ENCODE data around the gene NPEPPS. TPM values are rescaled to one million over a fixed set of nuclear protein-coding genes. Genes with fewer than 3 reads are reported as not detected.
"Not testable (repeated sequence)": the region's sequence is repeated elsewhere in the genome, so short reads cannot be mapped to it uniquely, and the experiment has no call there.

NPEPPS gene
- total and polyA plus RNA-seq, 4 experiments from 2014 or later: 35.2 to 131 (median 83.9) TPM

DNA sequence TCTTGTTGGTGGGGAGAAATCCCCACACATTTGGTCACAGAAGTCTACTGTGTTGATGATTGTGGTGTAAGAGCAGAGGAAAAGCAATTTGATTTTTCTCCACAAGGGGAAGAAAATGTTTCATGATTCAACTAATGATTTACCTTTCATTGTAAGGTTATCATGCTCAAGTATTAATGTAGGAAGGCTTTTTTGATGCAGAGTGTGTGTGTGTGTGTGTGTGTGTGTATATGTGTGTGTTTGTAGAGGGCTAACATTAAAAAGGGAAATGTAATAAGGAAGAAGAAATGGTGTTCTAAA lies 31.4 kb downstream of the NPEPPS start:
- H3K36me3 ChIP-seq (ENCODE audit: insufficient read depth, low read length); H3K9me3 ChIP-seq (ENCODE audit: control insufficient read depth in 1 of 2, low read length in 2 of 2); H3K27me3 ChIP-seq (ENCODE audit: insufficient read depth, low read length); H3K4me3 ChIP-seq (ENCODE audit: low read length in 2 of 2); CTCF ChIA-PET (ENCODE audit: partially characterized antibody); H3K36me3 Mint-ChIP-seq; H3K27ac ChIP-seq (ENCODE audit: low read depth, low read length); intact Hi-C loops (cut with micrococcal nuclease); H3K9me3 Mint-ChIP-seq; H3K27me3 Mint-ChIP-seq; POLR2A ChIA-PET (ENCODE audit: partially characterized antibody); DNase-seq: not testable (repeated sequence)
- H3K4me1 ChIP-seq (ENCODE audit: insufficient read depth, low read length): peaks cover 20% of the 10 kb centered on the region
- peak overlapping the region in 1 of 8 donors; percentile 41 for H3K4me3 Mint-ChIP-seq
- H3K27ac Mint-ChIP-seq: peak overlapping the region in 2 of 7 donors; percentile 43 to 57
- H3K4me1 Mint-ChIP-seq: peaks cover 15 to 29% (median 21%) of the 10 kb centered on the region in 4 donors

DNA sequence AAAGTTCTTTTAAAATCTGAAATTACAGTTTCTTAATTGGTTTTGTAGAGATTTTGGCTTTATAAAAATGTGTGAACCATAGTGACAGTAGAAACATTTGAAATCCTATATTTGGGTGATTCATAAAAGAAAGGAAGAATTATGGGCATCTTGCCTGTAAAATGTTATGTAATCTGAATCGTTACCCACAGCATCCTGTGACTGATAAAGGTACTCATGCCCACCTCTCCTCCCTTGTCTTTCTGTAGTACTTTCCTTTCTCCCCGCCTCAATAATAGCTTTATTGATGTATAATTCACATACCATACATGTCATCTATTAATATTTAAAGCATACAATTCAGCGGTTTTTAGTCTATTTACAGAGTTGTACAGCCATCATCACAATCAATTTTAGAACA lies 36.4 kb downstream of the NPEPPS start:
- H3K27ac Mint-ChIP-seq: peak overlapping the region in 1 of 7 donors; percentile 48
- not testable (repeated sequence) for H3K36me3 ChIP-seq (ENCODE audit: insufficient read depth, low read length); DNase-seq

DNA sequence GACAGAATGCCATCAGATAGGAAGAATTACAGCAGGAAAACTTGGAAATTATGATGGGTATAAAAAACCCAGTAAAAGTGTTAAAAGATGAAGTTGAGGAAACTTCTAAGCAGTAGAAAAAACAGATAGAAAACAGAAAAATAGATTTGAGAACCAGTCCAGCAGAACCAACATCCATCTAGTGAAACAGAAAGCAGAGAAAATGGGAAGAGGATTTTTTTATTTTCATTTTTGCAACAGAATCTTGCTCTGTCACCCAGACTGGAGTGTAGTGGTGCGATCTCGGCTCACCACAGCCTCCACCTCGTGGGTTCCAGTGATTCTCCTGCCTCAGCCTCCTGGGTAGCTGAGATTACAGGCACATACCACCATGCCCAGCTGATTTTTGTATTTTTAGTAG lies 41.7 kb downstream of the NPEPPS start:
- H3K27me3 ChIP-seq (ENCODE audit: insufficient read depth, low read length); H3K4me1 ChIP-seq (ENCODE audit: insufficient read depth, low read length); H3K9me3 Mint-ChIP-seq; CTCF ChIA-PET (ENCODE audit: partially characterized antibody); H3K27ac ChIP-seq (ENCODE audit: low read depth, low read length); H3K27me3 Mint-ChIP-seq; H3K4me3 ChIP-seq (ENCODE audit: low read length in 2 of 2); intact Hi-C loops (cut with micrococcal nuclease); H3K4me3 Mint-ChIP-seq; H3K9me3 ChIP-seq (ENCODE audit: control insufficient read depth in 1 of 2, low read length in 2 of 2); DNase-seq; H3K36me3 ChIP-seq (ENCODE audit: insufficient read depth, low read length); POLR2A ChIA-PET (ENCODE audit: partially characterized antibody); H3K4me1 Mint-ChIP-seq: not testable (repeated sequence)
- Mint-ChIP-seq H3K36me3 (peaks cover 11 to 14% of the 10 kb centered on the region in 2 donors), H3K27ac (peak overlapping the region in 4 of 7 donors; percentile 11 to 82 (median 52))

More for the DNA sequence above, 36.4 kb downstream of the NPEPPS start:
- POLR2A ChIA-PET (ENCODE audit: partially characterized antibody); CTCF ChIA-PET (ENCODE audit: partially characterized antibody); H3K4me3 ChIP-seq (ENCODE audit: low read length in 2 of 2); H3K27ac ChIP-seq (ENCODE audit: low read depth, low read length); intact Hi-C loops (cut with micrococcal nuclease); H3K27me3 ChIP-seq (ENCODE audit: insufficient read depth, low read length); H3K4me1 ChIP-seq (ENCODE audit: insufficient read depth, low read length); H3K4me3 Mint-ChIP-seq; H3K9me3 Mint-ChIP-seq; H3K9me3 ChIP-seq (ENCODE audit: control insufficient read depth in 1 of 2, low read length in 2 of 2); H3K27me3 Mint-ChIP-seq: not testable (repeated sequence)
- Mint-ChIP-seq H3K4me1 (peaks cover 5 to 10% (median 6%) of the 10 kb centered on the region in 4 donors), H3K36me3 (peaks cover 8 to 13% of the 10 kb centered on the region in 2 donors)

DNA sequence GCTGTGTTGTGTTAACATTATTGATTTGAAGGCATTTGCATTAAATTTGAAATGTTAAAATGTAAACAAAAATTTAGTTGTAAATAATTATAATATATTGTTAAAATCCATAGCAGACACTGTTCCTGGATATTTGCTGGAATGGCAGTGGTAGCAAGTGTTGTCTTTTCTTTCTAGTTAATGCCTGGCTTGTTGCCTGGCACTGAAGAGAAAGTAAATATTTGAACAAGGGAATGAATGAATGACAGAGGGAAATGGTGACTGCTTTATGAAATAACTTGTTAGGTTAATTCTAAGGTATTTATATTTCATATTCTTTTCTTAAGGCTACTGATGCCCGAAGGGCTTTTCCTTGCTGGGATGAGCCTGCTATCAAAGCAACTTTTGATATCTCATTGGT lies 51.5 kb downstream of the NPEPPS start:
- H3K4me1 Mint-ChIP-seq; H3K4me1 ChIP-seq (ENCODE audit: insufficient read depth, low read length); DNase-seq; H3K27ac ChIP-seq (ENCODE audit: low read depth, low read length); H3K9me3 Mint-ChIP-seq; intact Hi-C loops (cut with micrococcal nuclease); H3K36me3 ChIP-seq (ENCODE audit: insufficient read depth, low read length); H3K9me3 ChIP-seq (ENCODE audit: control insufficient read depth in 1 of 2, low read length in 2 of 2); POLR2A ChIA-PET (ENCODE audit: partially characterized antibody); H3K4me3 Mint-ChIP-seq; H3K27ac Mint-ChIP-seq; H3K27me3 ChIP-seq (ENCODE audit: insufficient read depth, low read length); H3K27me3 Mint-ChIP-seq; H3K4me3 ChIP-seq (ENCODE audit: low read length in 2 of 2); CTCF ChIA-PET (ENCODE audit: partially characterized antibody): not testable (repeated sequence)
- H3K36me3 Mint-ChIP-seq: peaks cover 0 to 15% of the 10 kb centered on the region in 2 donors

DNA sequence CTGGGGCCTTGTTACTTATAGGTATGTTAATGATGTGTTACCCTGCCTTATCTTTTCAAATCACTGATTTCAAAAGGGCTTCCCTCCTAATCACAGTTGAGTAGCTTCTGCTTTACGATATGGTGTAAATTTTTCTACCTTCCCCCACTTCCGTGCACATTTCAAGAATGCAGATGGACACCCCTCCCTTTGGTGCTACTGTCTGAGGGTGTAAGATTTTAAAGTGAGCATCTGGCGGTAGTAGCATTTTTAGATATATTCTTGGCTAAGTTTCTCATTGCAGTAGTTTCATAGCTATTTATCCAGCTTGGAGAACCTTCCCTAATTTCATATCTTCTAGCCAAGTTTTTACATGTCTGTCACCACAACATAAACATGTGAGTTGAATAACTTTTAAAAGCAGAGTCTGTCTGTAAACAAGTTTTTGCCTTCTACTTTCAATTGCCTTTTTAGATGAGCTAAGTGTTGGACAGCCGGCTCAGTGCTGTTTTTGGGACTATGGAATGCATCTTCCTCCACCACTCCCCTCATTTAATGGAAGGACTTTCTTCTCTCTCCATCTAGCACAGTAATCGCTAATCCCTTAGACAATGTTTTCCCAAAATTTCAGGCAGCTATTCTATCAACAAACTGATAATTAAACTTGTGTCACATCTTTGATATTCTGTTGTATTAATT lies 55.6 kb downstream of the NPEPPS start:
- H3K36me3 ChIP-seq (ENCODE audit: insufficient read depth, low read length); H3K4me3 Mint-ChIP-seq; POLR2A ChIA-PET (ENCODE audit: partially characterized antibody); H3K4me3 ChIP-seq (ENCODE audit: low read length in 2 of 2); H3K27me3 ChIP-seq (ENCODE audit: insufficient read depth, low read length); CTCF ChIA-PET (ENCODE audit: partially characterized antibody); H3K27ac ChIP-seq (ENCODE audit: low read depth, low read length); intact Hi-C loops (cut with micrococcal nuclease); H3K4me1 Mint-ChIP-seq; H3K27ac Mint-ChIP-seq; H3K9me3 ChIP-seq (ENCODE audit: control insufficient read depth in 1 of 2, low read length in 2 of 2); H3K27me3 Mint-ChIP-seq; H3K4me1 ChIP-seq (ENCODE audit: insufficient read depth, low read length); DNase-seq; H3K9me3 Mint-ChIP-seq: not testable (repeated sequence)
- H3K36me3 Mint-ChIP-seq: peaks cover 0 to 22% of the 10 kb centered on the region in 2 donors

DNA sequence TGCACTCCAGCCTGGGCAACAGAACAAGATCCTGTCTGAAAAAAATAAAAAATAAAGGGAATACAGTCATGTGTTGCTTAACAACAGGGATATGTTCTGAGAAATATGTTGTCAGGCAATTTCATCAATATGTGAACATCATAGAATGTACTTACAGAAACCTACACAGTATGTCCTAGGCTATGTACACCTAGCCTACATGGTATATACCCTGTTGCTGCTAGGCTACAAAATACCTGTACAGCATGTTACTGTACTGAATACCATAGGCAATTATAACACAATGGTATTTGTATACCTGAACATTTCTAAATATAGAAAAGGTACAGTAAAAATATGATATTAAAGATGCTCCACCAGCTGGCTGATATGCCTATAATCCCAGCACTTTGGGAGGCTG lies 62.6 kb downstream of the NPEPPS start:
- peaks cover 12 to 40% of the 10 kb centered on the region in 2 donors for H3K36me3 Mint-ChIP-seq
- POLR2A ChIA-PET (ENCODE audit: partially characterized antibody); H3K4me3 ChIP-seq (ENCODE audit: low read length in 2 of 2); DNase-seq; intact Hi-C loops (cut with micrococcal nuclease); H3K27me3 Mint-ChIP-seq; H3K9me3 ChIP-seq (ENCODE audit: control insufficient read depth in 1 of 2, low read length in 2 of 2); H3K27me3 ChIP-seq (ENCODE audit: insufficient read depth, low read length); H3K4me1 ChIP-seq (ENCODE audit: insufficient read depth, low read length); H3K36me3 ChIP-seq (ENCODE audit: insufficient read depth, low read length); H3K4me3 Mint-ChIP-seq; H3K27ac ChIP-seq (ENCODE audit: low read depth, low read length); H3K27ac Mint-ChIP-seq; H3K9me3 Mint-ChIP-seq; H3K4me1 Mint-ChIP-seq: not testable (repeated sequence)
- CTCF ChIA-PET (ENCODE audit: partially characterized antibody): interaction anchor here (0.9 kb wide), 1 partner anchor 21 kb away, joined by 3 read pairs; no protein-coding TSS in a partner anchor

DNA sequence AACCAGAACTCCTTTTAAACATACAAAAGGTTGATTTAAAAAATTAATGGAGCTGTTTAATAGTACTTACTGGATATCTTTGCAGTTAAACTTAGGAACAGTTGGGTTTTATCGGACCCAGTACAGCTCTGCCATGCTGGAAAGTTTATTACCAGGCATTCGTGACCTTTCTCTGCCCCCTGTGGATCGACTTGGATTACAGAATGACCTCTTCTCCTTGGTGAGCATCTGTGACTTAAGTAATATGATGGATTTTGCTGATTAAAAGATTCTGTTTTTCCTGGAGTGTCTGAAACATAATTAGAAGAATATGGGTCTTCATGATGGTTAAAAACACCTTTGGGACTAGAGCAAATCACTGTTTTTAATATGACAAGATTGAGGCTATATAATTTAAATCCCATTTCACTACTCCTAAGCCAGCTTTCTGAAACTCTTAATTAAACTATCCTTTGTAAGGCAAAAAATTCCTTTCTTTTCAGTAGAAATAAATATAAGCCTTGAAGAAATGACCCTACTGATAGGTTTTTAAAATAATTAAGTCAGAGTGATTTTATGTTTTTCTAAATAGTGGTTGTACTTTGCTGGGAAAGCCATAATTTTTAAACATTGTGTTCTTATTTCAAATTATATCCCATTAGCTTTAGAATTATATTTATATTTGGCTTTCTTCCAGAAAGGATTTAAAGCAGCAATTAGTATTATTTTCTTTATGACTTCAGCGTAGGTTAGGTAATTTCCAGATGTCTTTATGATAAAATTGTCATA lies 73.1 kb downstream of the NPEPPS start:
- ChIA-PET POLR2A (ENCODE audit: partially characterized antibody) (interaction anchor here (0.6 kb wide), 1 partner anchor 60 kb away, joined by 3 read pairs; no protein-coding TSS in a partner anchor), CTCF (ENCODE audit: partially characterized antibody) (interaction anchor here (1.0 to 1.4 kb wide), 2 partner anchors 12 to 14 kb away, joined by 3 to 5 read pairs; no protein-coding TSS in a partner anchor)
- Histone ChIP-seq H3K27ac (ENCODE audit: low read depth, low read length) (no peak overlapping the region), H3K4me1 (ENCODE audit: insufficient read depth, low read length) (no peaks in the 10 kb centered on the region), H3K4me3 (ENCODE audit: low read length in 2 of 2) (no peak overlapping the region), H3K27me3 (ENCODE audit: insufficient read depth, low read length) (no peaks in the 10 kb centered on the region), H3K36me3 (ENCODE audit: insufficient read depth, low read length) (peaks cover 36% of the 10 kb centered on the region), H3K9me3 (ENCODE audit: control insufficient read depth in 1 of 2, low read length in 2 of 2) (no peaks in the 10 kb centered on the region)
- Mint-ChIP-seq H3K27me3 (no peaks in the 10 kb centered on the region), H3K4me3 (no peak overlapping the region), H3K9me3 (no peaks in the 10 kb centered on the region), H3K27ac (peak overlapping the region in 2 of 7 donors; percentile 37 to 67), H3K4me1 (peaks cover 0 to 5% (median 0%) of the 10 kb centered on the region in 4 donors), H3K36me3 (peaks cover 51 to 76% of the 10 kb centered on the region in 2 donors)
- no peak for DNase-seq
- intact Hi-C loops (cut with micrococcal nuclease): no loop called here
